ENCODE results near the gene MRE11.

DNA sequence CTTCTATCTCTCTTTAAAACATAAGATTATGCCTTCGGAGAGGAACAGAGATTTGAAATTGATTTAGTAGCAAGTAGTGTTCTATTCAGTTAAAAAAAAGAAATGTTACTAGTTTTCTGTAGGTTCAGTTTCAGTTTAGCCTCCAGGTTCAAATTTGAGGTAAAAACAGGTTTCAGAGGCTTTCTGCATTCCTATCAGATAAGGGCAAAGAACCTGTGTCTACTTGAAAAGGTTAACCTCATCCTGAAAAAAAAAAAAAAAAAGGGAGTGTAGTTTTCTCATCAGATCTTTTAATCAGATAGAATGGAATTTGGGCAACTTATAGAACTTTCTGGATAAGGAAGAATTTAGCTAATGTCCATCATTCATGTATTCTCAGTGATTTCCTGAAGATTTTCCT lies 30.7 kb upstream of the MRE11 start:
- TF ChIP-seq, protein P1, sequence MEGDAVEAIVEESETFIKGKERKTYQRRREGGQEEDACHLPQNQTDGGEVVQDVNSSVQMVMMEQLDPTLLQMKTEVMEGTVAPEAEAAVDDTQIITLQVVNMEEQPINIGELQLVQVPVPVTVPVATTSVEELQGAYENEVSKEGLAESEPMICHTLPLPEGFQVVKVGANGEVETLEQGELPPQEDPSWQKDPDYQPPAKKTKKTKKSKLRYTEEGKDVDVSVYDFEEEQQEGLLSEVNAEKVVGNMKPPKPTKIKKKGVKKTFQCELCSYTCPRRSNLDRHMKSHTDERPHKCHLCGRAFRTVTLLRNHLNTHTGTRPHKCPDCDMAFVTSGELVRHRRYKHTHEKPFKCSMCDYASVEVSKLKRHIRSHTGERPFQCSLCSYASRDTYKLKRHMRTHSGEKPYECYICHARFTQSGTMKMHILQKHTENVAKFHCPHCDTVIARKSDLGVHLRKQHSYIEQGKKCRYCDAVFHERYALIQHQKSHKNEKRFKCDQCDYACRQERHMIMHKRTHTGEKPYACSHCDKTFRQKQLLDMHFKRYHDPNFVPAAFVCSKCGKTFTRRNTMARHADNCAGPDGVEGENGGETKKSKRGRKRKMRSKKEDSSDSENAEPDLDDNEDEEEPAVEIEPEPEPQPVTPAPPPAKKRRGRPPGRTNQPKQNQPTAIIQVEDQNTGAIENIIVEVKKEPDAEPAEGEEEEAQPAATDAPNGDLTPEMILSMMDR (IDR thresholded peaks at IDR 0.05), result no peak
- TF ChIP-seq POLR2A (IDR thresholded peaks at IDR 0.05), result no peak

Data from thyroid gland (tissue), 4 donors.